Activated CD4-positive, alpha-beta T cell treated with anti-CD3 and anti-CD28 coated beads, Interleukin-2, amount 50 U/mL, for 24 hours (primary cell): ENCODE data around the gene MEIG1.
"Not testable (repeated sequence)": the region's sequence is repeated elsewhere in the genome, so short reads cannot be mapped to it uniquely, and the experiment has no call there.

ENCODE experiments used
- DNase-seq, 2 donors: peaks; one replicate each; pipeline ENCODE4 v3.0.0-alpha.2; 2020; ENCODE audit warnings: low read depth in 1 of 2, low spot score in 1 of 2

The MEIG1 gene

DNA sequence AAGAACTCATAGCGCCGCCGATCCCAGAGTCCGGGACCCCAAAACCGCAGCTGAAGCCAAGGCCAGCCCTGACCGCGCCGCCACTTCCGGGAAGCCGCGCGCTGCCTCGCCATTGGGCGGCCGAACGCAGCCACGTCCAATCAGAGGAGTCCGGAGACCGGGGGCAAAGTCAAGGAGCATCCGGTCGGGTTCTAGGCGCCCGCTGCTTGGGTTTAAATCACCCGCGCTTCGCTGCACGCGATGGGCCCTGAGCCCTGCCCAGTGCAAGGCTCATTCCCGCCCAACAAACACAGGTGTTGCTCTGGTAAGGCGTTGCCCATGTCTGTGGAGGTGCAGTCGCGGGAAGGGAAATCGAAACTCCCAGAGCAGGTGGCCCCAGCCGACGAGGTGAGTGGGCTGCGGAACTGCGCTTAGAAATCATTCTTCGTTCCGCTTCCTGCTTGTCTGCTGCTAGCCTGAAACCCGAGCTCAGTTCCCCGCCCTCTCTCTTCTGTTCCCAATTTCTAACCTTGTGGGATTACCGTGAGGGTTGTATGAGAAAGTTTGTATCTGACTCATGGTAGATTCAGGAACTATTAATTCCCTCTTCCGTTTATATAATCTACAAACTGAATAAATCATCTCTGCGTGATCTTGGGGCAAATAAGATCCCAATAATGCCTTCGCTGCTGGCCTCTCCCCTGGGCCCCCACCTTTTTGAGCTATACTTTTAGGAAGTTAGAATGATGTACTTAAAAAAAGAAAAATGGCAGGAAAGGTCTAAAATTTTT, 5.0 kb upstream of the MEIG1 start, which contains the start of gene DCLRE1C:
Gene DCLRE1C (minus strand): TSS at position 96 of the 770 bp plus-strand sequence. CDS start 86 bp downstream, at position 10.
- peak; percentile 75 to 83 for DNase-seq

DNA sequence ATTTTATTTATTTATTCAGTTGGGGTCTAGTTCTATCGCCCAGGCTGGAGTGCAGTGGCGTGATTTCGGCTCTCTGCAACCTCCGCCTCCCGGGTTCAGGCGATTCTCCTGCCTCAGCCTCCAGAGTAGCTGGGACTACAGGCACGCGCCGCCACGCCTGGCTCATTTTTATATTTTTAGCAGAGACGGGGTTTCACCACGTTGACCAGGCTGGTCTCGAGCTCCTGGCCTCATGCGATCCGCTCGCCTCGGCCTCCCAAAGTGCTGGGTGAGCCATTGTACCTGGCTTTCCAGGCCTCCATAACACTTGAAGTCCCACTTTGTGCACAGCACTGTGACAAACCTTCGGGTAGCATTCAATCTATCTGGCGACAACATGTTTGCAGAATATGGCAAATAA, 4.3 kb upstream of the MEIG1 start:
- DNase-seq: no peak

DNA sequence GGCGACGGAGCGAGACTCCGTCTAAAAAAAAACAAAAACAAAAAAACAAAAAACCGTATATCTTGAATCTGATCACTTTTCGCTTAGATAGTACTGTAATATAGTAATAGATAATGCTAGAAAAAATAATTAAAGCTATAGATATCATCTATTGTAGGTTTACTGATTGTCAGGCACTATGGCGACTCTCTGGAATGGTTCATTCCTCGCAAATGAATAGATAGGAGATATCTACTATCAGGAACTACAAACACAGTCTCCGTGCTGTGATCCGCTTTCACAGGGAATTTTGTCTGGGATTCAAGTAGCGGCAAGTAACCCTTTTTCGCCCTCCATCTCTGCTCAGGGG, 342 bp upstream of the MEIG1 start:
- no peak for DNase-seq

DNA sequence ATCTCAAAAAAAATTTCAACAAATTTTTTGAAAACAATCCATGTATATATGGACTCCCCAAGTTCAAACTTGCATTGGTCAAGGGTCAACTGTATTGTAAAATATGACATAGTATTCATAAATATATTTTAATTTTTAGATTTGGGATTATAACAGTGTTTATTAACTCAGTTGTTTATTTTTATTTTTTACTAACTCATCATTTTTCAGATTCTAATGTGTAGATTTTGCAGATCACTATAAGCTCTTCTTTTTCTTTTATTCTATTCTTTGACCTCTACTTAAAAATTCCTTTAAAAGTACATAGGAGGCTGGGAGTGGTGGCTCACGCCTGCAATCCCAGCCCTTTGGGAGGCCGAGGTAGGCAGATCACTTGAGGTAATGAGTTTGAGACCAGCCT, 8.7 kb downstream of the MEIG1 start:
- DNase-seq: no peak

DNA sequence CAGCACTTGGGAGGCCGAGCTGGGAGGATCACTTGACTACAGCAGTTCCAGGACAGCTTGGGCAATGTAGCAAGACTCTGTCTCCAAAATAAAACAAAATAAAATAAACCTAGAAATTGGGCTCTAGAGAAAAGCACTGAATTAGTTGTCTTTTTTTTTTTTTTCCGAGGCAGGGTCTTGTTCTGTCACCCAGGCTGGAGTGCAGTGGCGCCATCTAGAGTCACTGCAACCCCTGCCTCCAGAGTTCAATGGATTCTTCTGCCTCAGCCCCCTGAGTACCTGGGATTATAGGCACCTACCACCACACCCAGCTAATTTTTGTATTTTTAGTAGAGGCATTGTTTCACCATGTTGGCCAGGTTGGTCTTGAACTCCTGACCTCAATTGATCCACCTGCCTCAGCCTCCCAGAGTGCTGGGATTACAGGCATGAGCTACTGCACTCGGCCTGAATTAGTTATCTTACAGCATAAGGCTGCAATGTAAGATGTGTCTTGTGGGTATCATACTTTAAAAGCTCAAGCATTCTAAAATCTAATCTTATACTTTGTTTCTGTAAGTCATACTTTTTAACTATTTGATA, 12.8 kb downstream of the MEIG1 start:
- no peak for DNase-seq

DNA sequence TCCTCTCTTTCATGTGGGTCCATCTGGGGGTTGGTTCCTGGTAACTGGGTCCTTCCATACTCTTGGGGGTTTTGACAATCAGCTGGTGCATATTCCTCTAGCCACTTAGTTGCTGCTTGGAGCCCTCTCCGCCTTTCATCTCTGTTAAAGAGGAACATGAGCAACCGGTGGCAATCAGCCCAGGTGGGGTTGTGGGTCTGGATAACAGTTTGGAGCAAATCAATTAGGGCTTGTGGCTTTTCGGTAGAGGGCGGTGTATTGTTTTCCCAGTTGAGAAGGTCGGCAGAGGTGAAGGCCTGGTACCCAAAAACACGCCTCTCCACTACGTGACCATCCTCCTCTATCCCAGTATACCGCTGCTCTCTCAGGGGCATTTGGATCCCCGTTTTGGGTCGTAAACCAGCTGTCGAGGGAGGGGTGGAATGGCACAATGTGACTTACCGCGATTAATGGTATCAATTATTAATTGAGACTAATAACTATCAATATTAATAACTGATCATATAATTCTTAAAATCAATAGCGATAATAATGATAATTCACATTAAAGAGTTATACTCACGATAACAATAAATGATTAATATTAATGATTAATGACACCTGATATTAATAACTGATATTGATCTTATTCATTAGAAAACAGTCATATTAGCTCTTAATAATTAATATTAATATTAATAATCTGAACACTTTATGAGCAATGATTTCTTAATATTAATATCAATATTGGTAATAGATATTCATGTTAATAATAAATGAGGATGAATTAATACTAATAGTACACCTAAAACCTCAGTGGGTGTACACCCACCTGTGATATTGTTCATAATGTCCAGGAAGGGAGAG, 15.2 kb downstream of the MEIG1 start:
- not testable (repeated sequence) for DNase-seq

DNA sequence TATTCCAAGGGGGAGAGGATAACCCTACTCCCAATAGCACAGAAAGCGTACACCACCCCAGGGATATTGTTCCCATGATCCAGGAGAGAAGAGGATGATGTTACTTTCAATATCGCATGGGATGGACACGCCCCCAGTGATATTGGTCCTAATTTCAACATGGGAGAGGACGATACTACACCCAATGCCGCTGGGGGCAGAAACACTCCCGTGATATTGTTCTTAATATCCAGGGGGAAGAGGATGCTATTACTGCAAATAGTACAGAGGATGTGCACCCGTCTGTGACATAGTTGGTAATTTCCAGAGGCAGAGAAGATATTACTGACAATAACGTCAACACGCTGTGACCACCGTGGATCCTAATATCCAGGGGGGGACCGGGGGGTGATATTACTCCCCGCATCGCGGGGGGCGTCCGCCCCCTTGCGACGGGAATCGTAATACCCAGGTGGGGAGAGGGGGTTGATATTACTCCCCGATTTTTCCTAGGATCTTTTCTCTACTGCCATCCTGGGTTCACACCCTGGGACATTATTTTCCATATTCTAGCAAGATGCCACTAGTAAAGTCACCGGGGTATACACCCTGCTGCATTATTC, 16.6 kb downstream of the MEIG1 start:
- DNase-seq: no peak

DNA sequence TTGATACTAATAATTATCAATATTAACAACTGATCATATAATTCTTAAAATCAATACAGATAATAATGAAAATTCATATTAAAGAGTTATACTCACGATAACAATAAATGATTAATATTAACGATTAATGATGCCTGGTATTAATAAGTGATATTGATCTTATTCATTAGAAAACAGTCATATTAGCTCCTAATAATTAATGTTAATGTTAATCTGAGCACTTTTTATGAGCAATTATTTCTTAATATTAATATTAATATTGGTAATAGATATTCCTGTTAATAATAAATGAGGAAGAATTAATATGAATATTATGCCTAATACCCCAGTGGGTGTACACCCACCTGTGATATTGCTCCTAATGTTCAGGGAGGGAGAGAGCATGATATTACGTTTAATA, 23.6 kb downstream of the MEIG1 start:
- no peak for DNase-seq

DNA sequence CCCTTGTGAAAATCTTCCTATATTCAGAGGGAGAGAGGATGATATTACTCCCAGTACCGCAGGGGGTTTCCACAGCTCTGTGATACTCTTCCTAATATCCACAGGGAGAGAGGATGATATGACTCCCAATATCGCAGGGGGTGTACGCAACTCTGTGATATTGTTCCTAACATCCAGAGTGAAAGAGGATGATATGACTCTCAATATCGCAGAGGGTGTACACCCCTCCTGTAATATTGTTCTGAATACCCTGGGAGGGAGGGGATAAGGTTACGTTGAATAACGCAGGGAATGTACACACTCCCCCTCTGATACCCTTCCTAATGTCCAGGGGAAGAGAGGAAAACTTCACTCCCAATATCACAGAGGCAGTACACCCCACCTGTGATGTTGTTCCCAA, 30.4 kb downstream of the MEIG1 start:
- not testable (repeated sequence) for DNase-seq

DNA sequence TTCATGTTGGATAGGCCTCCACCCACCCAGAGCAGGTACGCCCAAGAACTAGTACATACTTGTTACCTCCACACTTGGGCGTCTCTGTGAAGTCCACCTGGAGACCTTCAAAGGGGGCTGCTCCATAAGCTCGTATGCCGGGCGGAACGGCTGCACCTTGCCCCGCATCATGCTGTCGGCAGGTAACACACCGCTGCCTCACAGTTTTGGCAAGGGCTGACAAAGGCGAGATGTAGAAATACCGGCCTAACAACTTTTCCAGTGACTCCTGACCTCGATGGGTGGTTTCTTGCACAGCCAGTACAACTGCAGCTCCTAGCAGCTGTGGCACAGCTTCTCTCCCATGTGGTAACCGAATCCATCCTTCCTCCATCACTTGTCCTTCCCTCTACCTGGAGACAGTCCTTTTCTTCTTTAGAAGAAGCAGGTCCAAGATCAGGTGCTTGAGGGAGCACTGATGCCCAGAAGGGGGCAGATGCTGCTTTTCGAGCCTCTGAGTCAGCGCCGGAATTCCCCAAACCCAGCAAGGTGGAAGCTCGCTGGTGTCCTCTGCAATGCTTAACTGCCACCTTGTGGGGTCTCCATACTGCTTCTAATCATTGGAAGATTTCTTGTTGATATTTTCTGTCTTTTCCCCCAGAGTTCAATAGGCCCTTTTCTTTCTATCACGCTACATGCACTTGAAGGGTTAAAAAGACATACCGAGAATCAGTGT, 32.0 kb downstream of the MEIG1 start:
- peak; percentile 37 to 58 for DNase-seq

DNA sequence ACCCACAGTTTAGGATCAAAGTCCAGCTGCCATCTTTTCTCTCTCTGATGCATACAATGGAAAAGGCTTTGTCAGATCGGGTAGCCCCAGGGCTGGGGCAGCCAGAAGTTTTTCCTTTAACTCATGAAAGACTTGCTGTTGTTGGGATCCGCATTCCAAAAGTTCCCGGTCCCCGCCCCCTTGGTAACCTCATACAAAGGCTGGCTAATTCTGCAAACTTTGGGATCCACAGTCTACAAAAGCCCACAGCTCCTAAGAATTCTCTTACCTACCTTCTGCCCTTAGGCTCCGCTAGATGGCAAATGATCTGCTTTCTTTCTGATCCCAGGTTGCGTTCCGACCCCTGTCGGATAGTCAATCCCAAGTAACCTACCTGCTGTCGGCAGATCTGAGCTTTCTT, 33.1 kb downstream of the MEIG1 start:
- DNase-seq: not testable (repeated sequence)

DNA sequence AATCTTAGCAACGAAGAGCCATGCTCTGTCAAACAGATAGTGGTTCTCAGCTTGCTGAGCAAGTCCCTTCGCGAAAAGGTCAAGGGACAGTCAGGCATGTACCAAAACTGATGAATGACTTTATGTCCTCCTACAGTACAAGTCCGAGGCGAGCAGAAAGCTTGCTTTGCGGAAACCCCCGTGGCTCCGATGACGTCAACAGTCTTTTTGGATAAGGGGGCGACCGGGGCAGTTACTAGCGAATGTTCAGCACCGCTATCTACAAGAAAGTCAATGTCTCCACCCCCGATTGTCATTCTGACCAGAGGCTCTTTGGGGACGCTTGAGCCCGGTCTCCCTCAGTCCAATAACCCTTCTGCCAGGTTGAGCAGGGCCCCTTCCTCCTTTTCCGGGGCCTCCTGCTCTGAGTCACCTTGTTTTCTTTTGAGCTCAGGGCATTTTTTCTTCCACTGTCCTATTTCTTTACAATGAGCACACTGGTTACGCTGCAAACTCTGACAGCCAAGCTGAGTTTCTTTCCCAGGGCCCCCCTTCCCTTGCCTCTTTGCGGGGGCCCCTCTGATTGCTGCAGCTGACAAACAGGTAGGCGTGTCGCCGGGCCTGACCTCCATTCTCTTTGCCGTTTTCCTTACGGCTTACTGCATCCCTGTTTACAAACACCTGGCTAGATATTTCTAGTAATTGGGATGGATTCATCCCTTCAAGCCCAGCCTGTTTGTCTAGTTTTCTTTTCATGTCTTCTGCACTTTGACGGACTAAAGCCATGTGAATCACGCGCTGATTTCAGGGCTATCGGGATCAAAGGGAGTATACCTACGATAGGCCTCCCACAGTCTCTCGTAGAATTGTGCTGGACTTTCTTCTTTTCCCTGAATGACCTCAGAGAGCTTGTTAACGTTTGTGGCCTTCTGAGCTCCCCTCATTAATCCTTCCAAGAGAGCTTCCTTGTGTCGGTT, 34.6 kb downstream of the MEIG1 start:
- not testable (repeated sequence) for DNase-seq

DNA sequence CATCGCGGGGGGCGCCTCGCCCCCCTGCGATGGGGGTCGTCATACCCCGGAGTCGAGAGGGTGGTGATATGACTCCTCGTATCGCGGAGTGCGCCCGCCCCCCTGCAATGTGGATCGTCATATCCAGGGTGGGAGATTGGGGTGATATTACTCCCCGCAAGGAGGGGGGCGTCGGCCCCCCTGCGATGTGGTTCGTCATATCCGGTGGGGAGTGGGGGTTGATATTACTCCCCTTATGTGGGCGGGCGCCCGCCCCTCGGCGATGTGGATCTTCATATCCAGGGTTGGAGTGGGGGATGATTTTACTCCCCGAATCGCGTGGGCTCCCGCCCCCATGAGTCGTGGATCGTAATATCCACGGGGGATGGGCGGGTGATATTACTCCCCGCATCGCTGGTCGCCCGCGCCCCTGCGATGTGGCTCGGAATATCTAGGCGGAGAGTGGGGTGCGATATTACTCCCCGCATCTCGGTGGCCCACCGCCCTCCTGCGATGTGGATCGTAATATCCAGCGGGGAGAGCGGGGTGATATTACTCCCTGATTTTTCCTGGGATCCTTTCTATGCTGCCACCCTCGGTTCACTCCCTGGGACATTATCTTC, 36.9 kb downstream of the MEIG1 start:
- no peak for DNase-seq

DNA sequence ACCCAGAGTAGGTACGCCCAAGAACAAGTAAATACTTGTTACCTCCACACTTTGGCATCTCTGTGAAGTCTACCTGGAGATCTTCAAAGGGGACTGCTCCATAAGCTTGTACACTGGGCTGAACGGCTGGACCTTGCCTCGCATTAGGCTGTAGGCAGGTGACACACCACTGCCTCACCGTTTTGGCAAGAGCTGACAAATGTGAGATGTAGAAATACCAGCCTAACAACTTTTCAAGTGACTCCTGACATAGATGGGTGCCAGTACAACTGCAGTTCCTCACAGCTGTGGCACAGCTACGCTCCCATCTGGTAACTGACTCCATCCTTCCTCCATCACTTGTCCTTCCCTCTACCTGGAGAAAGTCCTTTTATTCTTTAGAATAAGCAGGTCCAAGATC, 54.3 kb downstream of the MEIG1 start:
- not testable (repeated sequence) for DNase-seq

DNA sequence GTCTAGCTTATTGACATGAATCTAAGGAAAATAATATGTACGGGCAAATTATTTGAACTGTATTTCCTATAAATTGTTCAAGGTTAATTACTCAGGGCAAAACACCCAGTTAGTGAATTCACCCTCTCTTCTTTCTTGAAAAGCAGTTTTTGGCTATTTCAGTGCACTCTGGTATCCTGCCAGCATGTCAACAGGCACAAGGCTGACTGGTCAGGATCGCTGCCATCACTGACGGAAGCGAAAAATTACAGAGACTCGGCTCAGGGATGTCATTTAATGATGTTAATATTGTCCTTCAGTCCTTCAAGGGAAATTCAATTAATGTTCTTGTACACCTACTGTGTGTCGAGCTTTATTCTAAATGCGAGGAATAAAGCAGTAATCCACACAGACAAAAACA, 56.3 kb downstream of the MEIG1 start:
- no peak for DNase-seq

DNA sequence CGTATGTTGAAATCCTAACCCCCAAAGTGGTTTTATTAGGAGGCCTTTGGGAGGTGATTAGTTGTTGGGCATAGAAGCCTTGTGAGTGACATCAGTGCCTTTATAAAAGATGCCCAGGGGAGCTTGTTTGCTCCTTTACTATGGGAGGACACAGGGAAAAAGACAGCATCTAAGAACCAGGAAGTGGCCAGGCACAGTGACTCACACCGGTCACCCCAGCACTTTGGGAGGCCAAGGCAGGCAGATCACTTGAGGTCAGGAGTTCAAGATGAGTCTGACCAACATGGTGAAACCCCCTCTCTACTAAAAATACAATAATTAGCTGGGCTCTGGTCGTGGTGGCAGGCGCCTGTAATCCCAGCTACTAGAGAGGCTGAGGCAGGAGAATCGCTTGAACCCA, 61.8 kb downstream of the MEIG1 start:
- not testable (repeated sequence) for DNase-seq
